GM21528 (cell line): ENCODE measurements around the gene SLC6A6.
"Not testable (repeated sequence)": the region's sequence is repeated elsewhere in the genome, so short reads cannot be mapped to it uniquely, and the experiment has no call there.

Experiments
- ATAC-seq: cut with Tn5 transposase; IDR thresholded peaks from one replicate; pipeline ENCODE4 v1.9.1; 2021; ENCODE audit warnings: mild to moderate bottlenecking, moderate library complexity; ENCODE audit not compliant: unreplicated experiment, low FRiP score

The SLC6A6 gene

GRCh38 chr3:14512281-14512941, 110.0 kb downstream of the SLC6A6 start:
- no peak for ATAC-seq

GRCh38 chr3:14512942-14513327, 110.5 kb downstream of the SLC6A6 start:
- ATAC-seq, result no peak

- ATAC-seq, result no peak
Measured at GRCh38 chr3:14513566-14514322, 111.3 kb downstream of the SLC6A6 start.

- no peak for ATAC-seq
Measured at GRCh38 chr3:14514323-14514720, 111.9 kb downstream of the SLC6A6 start.

- not testable (repeated sequence) for ATAC-seq
Measured at GRCh38 chr3:14515526-14515925, 113.1 kb downstream of the SLC6A6 start.

GRCh38 chr3:14516738-14517345, 114.4 kb downstream of the SLC6A6 start:
- no peak for ATAC-seq

GRCh38 chr3:14517601-14518431, 115.4 kb downstream of the SLC6A6 start:
- ATAC-seq, result no peak

GRCh38 chr3:14518432-14518802, 116.0 kb downstream of the SLC6A6 start:
- ATAC-seq, result no peak

GRCh38 chr3:14518893-14519292, 116.5 kb downstream of the SLC6A6 start:
- no peak for ATAC-seq

GRCh38 chr3:14519406-14519805, 117.0 kb downstream of the SLC6A6 start:
- no peak for ATAC-seq

- ATAC-seq, result no peak
Measured at GRCh38 chr3:14520149-14520548, 117.7 kb downstream of the SLC6A6 start.

- no peak for ATAC-seq
Measured at GRCh38 chr3:14520967-14521366, 118.6 kb downstream of the SLC6A6 start.

- no peak for ATAC-seq
Measured at GRCh38 chr3:14521611-14522010, 119.2 kb downstream of the SLC6A6 start.

- no peak for ATAC-seq
Measured at GRCh38 chr3:14522129-14522691, 119.8 kb downstream of the SLC6A6 start.

- no peak for ATAC-seq
Measured at GRCh38 chr3:14522768-14523167, 120.4 kb downstream of the SLC6A6 start.

- ATAC-seq, result no peak
Measured at GRCh38 chr3:14523792-14524191, 121.4 kb downstream of the SLC6A6 start.

- no peak for ATAC-seq
Measured at GRCh38 chr3:14524311-14524711, 121.9 kb downstream of the SLC6A6 start.

GRCh38 chr3:14524920-14525660, 122.7 kb downstream of the SLC6A6 start:
- ATAC-seq, result no peak

- no peak for ATAC-seq
Measured at GRCh38 chr3:14525685-14526631, 123.6 kb downstream of the SLC6A6 start.
